HL-60 (cell line): Measurements from ENCODE around the gene LRMDA.

ENCODE experiments used
- DNase-seq, 2 experiments: peaks; one replicate each; pipeline ENCODE4 v3.0.0-alpha.2; 2010 to 2020; ENCODE audit warnings: low read depth in 1 of 2, low spot score in 1 of 2
- H3K27ac ChIP-seq: fragments of 250-450 bp; sonication (Bioruptor Pico); replicated peaks from 2 replicates; pipeline ENCODE4 v1.5.1; 2020; ENCODE audit warnings: mild to moderate bottlenecking, moderate library complexity
- H3K27me3 ChIP-seq: fragments of 250-450 bp; sonication (Bioruptor Pico); 2 replicates; pipeline ENCODE4 v1.5.1; 2021; ENCODE audit warnings: mild to moderate bottlenecking, moderate library complexity; ENCODE audit not compliant: insufficient read depth, poor library complexity, severe bottlenecking
- H3K4me3 ChIP-seq: replicated peaks from 2 replicates; pipeline ENCODE4 v1.5.1; 2011; ENCODE audit warnings: mild to moderate bottlenecking, control low read depth, low read length; ENCODE audit not compliant: insufficient read depth
- CTCF ChIP-seq: IDR thresholded peaks from one replicate; pipeline ENCODE4 v1.5.1; 2011; ENCODE audit warnings: low read length, control low read depth, inconsistent platforms; ENCODE audit not compliant: insufficient read depth
- GABPA ChIP-seq: IDR thresholded peaks from 2 replicates; pipeline ENCODE4 v1.6.1; 2012; ENCODE audit warnings: low read depth
- POLR2AphosphoS5 ChIP-seq: IDR thresholded peaks from 2 replicates; pipeline ENCODE4 v1.6.1; 2012; ENCODE audit warnings: low read depth
- SPI1 ChIP-seq: IDR thresholded peaks from 2 replicates; pipeline ENCODE4 v1.6.1; 2012; ENCODE audit warnings: low read depth, mild to moderate bottlenecking, borderline replicate concordance
- TF ChIP-seq, protein P1 (sequence below): IDR thresholded peaks from 2 replicates; pipeline ENCODE4 v1.6.1; 2012; ENCODE audit warnings: low read depth; ENCODE audit not compliant: insufficient replicate concordance

Gene LRMDA

DNA sequence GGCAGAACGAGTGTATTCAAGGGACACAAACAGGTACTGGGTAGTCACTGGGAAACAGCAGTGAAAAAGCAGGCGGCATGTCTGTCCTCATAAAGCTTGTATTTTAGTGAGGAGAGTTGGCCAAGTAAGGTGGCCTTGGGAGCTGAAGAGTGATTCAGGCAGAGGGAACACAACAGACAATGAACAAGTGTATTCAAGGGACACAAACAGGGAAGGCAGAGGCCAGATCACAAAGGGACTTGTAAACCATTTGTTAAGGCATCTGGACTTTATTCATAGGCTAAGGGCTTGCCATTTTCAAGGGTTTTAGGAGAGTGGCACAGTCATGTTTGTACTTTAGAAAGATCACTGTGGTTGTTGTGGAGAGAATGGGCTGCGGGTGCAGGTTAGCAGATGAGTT, 49.0 kb downstream of the LRMDA start:
- TF ChIP-seq POLR2AphosphoS5 (no peak), GABPA (no peak), CTCF (no peak), SPI1 (no peak)
- TF ChIP-seq, protein P1, sequence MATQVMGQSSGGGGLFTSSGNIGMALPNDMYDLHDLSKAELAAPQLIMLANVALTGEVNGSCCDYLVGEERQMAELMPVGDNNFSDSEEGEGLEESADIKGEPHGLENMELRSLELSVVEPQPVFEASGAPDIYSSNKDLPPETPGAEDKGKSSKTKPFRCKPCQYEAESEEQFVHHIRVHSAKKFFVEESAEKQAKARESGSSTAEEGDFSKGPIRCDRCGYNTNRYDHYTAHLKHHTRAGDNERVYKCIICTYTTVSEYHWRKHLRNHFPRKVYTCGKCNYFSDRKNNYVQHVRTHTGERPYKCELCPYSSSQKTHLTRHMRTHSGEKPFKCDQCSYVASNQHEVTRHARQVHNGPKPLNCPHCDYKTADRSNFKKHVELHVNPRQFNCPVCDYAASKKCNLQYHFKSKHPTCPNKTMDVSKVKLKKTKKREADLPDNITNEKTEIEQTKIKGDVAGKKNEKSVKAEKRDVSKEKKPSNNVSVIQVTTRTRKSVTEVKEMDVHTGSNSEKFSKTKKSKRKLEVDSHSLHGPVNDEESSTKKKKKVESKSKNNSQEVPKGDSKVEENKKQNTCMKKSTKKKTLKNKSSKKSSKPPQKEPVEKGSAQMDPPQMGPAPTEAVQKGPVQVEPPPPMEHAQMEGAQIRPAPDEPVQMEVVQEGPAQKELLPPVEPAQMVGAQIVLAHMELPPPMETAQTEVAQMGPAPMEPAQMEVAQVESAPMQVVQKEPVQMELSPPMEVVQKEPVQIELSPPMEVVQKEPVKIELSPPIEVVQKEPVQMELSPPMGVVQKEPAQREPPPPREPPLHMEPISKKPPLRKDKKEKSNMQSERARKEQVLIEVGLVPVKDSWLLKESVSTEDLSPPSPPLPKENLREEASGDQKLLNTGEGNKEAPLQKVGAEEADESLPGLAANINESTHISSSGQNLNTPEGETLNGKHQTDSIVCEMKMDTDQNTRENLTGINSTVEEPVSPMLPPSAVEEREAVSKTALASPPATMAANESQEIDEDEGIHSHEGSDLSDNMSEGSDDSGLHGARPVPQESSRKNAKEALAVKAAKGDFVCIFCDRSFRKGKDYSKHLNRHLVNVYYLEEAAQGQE, result no peak
- no peak for DNase-seq
- H3K27me3 ChIP-seq, result no peaks in the 10 kb centered on the region
- H3K27ac ChIP-seq, result no peak overlapping the region
- H3K4me3 ChIP-seq, result no peak overlapping the region

DNA sequence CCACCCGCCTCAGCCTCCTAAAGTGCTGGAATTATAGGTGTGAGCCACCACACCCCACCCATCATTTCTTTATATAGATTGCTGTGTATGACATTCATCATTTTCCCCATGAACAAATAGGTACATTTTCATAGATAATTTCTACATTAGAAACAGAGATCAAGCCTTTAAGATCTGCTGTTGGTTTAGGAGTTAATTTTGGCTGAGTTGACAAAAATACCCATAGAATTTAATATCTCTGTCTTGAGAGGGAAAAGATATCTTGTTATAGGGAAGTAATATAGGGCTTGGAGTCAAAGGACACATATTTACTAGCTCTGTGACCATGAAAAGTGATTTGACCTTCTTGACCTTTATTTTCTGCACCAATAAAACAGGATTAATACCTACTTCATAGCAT, 51.8 kb downstream of the LRMDA start:
- TF ChIP-seq CTCF (no peak), POLR2AphosphoS5 (no peak), SPI1 (no peak), GABPA (no peak)
- TF ChIP-seq, protein P1, result no peak
- no peak overlapping the region for H3K27ac ChIP-seq
- DNase-seq, result no peak
- no peak overlapping the region for H3K4me3 ChIP-seq
- no peaks in the 10 kb centered on the region for H3K27me3 ChIP-seq

DNA sequence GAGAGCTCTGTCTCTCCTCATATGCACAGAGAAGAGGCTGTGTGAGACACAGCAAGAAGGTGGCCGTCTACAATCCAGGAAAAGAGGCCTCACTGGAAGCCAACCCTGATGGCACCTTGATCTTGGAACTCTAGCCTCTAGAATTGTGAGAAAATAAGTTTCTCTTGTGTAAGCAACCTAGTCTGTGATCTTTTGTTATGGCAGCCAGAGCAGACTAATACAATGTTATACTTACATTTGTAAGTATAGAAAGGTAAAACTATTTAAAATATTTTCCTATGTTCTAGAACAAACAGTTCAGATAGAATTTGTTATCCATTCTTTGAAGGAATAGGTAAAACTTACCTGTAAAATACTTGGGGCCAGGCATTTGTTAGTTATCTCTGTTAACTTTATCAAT, 53.3 kb downstream of the LRMDA start:
- no peaks in the 10 kb centered on the region for H3K27me3 ChIP-seq
- H3K27ac ChIP-seq, result no peak overlapping the region
- no peak for TF ChIP-seq SPI1
- TF ChIP-seq POLR2AphosphoS5, result no peak
- TF ChIP-seq GABPA, result no peak
- TF ChIP-seq, protein P1, result no peak
- TF ChIP-seq CTCF, result no peak
- no peak overlapping the region for H3K4me3 ChIP-seq
- no peak for DNase-seq
